ENCODE data around the gene OXCT1.

Gene OXCT1

DNA sequence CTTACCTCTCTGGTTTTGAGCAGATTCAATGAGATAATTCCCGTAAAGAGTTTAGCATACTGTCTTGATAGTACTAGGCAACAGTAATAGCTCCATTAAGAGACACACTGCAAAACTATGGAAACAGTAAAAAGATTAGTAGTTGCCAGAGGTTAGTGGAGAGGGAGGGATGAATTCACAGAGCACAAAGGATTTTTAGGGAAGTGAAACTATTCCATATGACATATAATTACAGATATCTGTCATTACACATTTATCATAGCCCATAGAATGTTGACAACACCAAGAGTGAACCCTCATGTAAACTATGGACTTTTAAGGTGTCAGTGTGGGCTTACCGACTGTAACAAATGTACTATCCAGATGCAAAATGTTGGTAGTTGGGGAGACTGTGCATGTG, 183.5 kb downstream of the OXCT1 start:
- Mint-ChIP-seq H3K9me3 (peaks cover 5% of the 10 kb centered on the region), H3K4me3 (no peak overlapping the region), H3K4me1 (no peaks in the 10 kb centered on the region), H3K36me3 (ENCODE audit: low read depth) (no peaks in the 10 kb centered on the region), H3K27me3 (ENCODE audit: low read depth) (no peaks in the 10 kb centered on the region), H3K27ac (no peak overlapping the region)
- TF ChIP-seq, protein P1, sequence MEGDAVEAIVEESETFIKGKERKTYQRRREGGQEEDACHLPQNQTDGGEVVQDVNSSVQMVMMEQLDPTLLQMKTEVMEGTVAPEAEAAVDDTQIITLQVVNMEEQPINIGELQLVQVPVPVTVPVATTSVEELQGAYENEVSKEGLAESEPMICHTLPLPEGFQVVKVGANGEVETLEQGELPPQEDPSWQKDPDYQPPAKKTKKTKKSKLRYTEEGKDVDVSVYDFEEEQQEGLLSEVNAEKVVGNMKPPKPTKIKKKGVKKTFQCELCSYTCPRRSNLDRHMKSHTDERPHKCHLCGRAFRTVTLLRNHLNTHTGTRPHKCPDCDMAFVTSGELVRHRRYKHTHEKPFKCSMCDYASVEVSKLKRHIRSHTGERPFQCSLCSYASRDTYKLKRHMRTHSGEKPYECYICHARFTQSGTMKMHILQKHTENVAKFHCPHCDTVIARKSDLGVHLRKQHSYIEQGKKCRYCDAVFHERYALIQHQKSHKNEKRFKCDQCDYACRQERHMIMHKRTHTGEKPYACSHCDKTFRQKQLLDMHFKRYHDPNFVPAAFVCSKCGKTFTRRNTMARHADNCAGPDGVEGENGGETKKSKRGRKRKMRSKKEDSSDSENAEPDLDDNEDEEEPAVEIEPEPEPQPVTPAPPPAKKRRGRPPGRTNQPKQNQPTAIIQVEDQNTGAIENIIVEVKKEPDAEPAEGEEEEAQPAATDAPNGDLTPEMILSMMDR (IDR thresholded peaks at IDR 0.05; ENCODE audit: unreplicated experiment in 3 of 3), result no peak

DNA sequence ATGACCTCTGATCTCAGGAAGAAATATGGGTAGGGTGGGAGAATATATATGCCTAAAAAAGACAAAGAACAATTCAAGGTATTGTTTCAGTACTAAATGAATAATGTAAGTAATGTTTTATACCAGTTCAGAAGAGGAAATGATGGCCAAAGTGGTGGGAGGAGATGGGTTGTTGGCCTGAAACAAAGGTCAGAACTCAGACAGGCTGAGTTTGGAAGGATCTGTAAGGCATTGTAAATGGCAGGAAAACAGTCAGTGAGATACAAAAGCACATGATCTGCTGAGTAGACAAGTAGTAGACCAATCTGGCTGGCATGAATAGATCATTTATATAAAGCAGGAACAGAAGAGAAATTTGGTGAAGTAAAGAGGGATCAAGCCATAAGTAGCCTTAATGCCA, 184.0 kb downstream of the OXCT1 start:
- H3K27me3 Mint-ChIP-seq (ENCODE audit: low read depth), result no peaks in the 10 kb centered on the region
- TF ChIP-seq, protein P1 (IDR thresholded peaks at IDR 0.05; ENCODE audit: unreplicated experiment in 3 of 3), result no peak

DNA sequence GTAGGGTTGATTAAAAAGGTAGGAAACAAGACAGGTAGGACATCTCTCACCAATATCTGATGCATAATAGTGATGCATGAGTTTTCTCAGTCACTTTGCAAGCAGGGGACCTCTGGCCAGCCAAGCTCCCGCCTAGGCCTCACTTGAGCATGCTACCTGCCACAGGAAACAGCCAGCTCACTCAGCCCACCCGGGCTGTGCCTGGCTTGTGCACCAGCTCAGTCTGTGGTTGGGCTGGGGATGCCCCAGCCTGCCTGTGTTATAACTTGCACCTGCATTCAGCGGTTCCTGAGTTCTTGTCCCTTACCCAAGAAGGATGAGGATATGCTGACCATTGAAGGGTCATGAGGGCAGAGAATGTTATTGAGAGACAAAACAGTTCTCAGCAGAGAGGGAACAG, 187.0 kb downstream of the OXCT1 start:
- Mint-ChIP-seq H3K4me3 (no peak overlapping the region), H3K9me3 (peaks cover 4% of the 10 kb centered on the region), H3K27me3 (ENCODE audit: low read depth) (peaks cover 4% of the 10 kb centered on the region), H3K4me1 (no peaks in the 10 kb centered on the region), H3K36me3 (ENCODE audit: low read depth) (no peaks in the 10 kb centered on the region), H3K27ac (no peak overlapping the region)
- TF ChIP-seq, protein P1 (IDR thresholded peaks at IDR 0.05; ENCODE audit: unreplicated experiment in 3 of 3), result no peak

More for the DNA sequence above, 184.0 kb downstream of the OXCT1 start:
- Mint-ChIP-seq H3K9me3 (no peaks in the 10 kb centered on the region), H3K4me1 (no peaks in the 10 kb centered on the region), H3K27ac (no peak overlapping the region), H3K36me3 (ENCODE audit: low read depth) (no peaks in the 10 kb centered on the region), H3K4me3 (no peak overlapping the region)

DNA sequence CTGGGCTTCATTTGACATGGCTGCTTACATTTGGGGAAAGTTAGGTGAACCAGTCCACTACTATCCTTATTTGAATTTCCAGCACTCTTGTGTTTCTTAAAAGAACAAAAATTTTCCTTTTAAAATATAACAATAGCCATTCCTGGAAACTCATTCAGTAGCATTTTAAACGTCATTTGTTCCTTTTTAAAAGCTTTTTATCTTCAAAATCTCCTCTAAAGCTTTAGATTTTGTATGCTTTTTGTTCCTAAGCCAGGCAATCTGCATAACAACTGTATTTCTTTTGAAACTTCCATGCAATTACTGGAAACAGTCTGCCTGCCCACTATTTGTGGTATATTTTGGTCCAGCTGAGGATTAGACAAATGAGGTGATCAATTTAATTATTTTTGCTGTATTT, 187.6 kb downstream of the OXCT1 start:
- Mint-ChIP-seq H3K9me3 (peaks cover 4% of the 10 kb centered on the region), H3K36me3 (ENCODE audit: low read depth) (no peaks in the 10 kb centered on the region), H3K27ac (no peak overlapping the region), H3K27me3 (ENCODE audit: low read depth) (peaks cover 4% of the 10 kb centered on the region), H3K4me3 (no peak overlapping the region), H3K4me1 (no peaks in the 10 kb centered on the region)
- TF ChIP-seq, protein P1 (IDR thresholded peaks at IDR 0.05; ENCODE audit: unreplicated experiment in 3 of 3), result no peak

DNA sequence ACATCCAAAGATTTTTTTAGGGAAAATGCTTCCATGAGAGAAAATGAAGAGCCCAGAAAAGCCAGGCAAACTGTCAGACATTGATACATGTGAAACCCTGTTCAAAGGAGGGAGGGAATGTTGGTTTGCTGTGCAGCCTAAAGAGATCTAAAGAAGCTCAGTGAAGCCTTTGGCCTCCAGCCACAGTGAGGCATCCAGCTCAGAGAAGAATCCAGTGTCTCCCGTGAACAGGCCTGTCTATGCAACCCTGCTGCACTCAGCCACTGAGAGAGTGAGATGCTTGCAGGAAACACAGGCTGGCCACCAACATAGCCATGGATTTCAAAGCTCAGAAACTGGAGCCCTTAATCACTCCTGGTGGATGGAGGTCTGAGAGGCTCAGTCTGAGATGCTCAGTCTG, 188.4 kb downstream of the OXCT1 start:
- no peaks in the 10 kb centered on the region for H3K36me3 Mint-ChIP-seq (ENCODE audit: low read depth)
- H3K9me3 Mint-ChIP-seq, result peaks cover 4% of the 10 kb centered on the region
- peaks cover 4% of the 10 kb centered on the region for H3K27me3 Mint-ChIP-seq (ENCODE audit: low read depth)
- TF ChIP-seq, protein P1 (IDR thresholded peaks at IDR 0.05; ENCODE audit: unreplicated experiment in 3 of 3), result no peak
- H3K27ac Mint-ChIP-seq, result peak overlapping the region in 1 of 3 experiments; percentile 2
- no peak overlapping the region for H3K4me3 Mint-ChIP-seq
- no peaks in the 10 kb centered on the region for H3K4me1 Mint-ChIP-seq

Measured in nephron (organoid).